ENCODE measurements around the gene PARD3B.

The PARD3B gene

DNA sequence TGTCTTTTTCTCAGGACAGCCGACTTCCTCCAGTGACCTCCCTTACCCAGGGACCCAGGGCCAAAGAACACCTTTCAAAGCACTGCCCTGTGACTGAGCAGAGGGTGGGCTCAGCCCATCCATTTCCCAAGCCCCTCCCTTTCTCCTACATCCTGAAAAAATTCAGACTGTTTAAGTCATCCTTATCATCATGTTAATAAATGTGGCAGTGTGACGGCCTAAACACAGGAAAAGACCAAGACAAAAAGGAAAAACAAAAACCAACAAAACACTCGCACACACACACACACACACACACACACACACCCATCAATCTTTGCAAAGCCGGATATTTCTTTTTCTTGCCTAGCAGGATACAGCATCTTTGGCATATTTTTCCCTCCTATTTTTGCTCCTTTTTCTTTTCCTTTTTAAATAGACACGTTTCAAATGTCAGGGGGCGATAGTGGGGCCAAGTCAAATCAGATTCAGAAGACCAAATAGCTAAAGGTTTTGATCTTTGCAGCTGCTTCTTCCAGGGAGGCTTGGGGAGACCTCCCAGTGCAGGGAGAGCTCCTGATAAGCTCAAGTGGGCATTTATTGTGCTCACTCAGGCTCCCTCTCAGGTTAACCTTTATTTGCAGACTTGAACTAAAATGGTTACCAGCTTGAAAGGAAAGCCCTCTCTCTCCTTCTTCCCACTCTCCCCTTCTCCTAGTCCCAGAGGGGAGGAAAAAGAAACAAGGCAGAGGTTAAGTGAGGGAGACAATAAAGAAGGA lies 1097.5 kb downstream of the PARD3B start:
- no peak for FAIRE-seq

DNA sequence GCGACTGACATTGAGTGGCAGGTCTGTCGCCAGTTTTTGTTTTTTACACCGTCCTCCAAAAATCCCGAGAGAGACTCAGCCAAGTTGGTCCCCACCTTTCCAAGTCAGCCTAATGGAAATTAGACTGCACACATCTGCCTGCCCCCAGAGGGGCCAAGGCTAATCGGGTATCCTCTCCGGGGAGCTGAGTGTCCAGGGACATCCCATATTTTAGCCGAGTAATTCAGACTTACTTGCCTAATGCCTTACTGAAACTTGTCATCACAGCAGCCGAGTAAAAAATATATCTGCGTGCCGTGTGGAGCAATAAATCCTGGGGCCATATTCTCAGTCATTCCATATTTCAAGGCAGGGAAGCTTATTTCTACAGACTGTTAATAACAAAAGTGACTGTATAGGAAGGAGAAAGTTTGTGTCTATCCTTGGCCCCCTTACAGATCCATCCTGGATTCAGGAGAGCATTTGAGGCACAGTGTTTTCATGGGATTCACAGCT lies 1098.2 kb downstream of the PARD3B start:
- FAIRE-seq: no peak

DNA sequence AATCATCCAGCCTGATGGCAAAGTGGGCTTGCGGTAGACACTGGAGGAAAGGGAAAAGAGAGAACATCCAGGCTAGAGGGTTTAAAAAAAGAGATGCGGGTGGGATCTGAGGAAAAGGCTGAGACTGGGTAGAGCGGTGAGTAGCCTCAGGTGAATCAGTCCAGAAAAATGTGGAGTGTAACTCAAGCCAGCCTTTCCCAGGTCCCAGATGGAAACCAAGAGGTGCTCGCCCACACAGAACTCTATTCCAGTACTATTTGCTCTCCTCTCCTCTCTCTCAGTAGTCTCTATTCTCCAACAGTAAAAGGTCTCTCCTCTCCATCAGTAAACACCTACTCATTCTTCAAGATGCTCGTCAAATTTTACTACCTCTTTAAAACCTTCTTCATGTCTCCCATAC lies 1098.7 kb downstream of the PARD3B start:
- no peak for FAIRE-seq

DNA sequence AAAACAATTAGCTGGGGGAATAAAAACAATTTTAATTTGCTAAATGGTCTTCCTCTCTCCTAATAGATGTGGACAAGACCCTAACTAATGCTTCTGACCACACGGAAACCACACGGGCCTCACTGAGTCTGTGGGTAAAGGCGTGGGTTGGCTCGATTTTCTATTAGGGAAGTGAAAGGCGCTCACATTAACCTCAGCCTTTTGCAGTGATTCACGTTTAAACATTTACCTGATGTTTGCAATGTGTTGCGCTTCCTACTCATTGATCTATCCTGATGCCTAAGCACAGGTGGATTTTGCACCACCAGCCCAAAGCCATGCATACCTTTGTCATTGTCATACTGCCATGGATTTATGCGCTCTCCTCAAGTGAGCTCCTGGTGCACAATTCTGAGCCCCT lies 1101.4 kb downstream of the PARD3B start:
- FAIRE-seq: no peak

DNA sequence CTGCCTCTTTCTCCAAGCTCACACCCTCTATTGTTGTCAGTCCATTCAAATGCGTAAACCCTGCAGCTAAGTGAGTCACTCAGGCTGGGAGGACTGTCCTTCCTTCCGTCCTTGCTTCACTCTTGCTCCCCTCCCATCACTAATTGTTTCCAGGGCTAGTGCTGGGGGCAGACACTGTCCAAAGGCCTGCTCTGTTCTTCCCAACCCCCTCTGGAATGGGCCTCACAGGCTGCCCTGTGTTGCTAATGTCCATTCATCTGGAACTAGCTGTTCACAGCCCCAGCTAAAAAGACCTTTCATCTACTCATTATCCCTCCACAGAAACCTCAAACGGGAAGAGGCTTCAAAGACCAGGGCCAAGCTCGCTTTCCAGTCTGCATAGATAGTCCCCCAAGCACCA lies 1105.2 kb downstream of the PARD3B start:
- FAIRE-seq: no peak

DNA sequence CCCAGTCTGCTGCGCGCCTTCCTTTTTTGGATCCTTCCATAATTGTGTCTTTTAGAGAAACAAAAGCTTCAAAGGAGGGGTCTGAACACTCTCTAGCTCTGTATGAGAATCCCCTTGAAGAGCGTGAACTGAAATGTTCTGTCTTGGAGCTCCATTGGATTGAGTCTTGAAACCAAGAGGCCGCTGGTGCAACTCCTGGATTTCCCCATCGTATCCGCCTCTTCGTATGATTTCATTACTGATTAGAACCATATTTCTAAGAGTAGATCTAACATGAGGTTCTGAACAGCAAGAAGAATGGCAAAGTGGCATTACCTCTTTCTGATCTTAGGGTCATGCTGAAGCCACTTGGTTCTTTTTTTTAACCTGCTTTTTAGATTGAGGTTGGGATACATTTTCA lies 1105.7 kb downstream of the PARD3B start:
- FAIRE-seq: no peak

DNA sequence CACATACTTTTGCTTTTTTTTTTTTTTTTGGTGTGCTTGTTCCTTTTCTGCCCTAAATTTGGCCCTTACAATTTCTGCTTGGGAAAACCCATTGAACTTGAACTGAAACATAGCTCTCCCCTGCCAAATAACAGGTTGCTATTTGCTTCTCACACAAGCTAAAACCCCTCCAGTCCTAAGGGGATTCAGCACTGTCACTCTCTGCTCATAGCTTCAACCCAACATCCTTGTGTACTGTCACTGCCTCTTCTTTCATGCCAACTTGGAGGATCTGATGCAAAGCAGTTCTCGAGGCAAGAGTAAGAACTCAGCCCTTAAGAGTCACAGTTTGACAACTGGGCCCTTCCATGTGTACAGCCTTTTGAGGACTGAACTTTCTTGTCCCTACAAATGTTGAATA lies 1106.4 kb downstream of the PARD3B start:
- no peak for FAIRE-seq

DNA sequence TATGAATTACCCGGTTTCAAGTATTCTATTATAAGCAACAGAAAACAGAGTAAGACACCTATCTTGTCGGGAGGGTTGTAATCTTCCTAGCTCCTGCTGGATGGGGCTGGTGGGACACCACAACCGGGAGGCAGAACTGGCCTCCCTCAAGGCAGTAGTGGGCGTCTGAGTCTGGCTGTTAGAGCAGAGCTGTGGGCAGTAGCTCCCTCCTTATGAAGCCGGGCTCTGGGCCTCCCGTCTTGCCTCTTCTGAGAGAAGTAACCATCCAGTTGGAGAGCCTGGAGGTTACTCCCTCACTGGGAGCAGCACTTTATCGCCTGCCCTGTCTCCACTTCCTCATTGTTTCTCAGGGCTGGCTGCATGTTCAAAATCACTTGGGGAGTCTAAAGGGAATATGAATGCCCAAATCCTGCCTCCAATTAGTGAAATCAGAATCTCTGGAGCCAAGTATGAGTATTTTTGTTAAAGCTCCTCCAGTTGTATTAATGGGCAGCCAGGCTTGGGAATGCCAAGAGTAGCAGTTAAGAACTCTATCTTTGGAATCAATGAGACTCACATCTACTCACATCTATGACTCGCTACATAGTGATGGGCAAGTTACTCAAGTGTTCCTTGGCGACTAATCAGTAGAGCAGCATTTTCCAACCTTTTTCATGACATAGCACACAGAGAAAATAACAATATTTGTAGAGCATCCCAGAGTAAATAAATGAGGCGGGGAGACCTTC lies 1109.8 kb downstream of the PARD3B start:
- no peak for FAIRE-seq

DNA sequence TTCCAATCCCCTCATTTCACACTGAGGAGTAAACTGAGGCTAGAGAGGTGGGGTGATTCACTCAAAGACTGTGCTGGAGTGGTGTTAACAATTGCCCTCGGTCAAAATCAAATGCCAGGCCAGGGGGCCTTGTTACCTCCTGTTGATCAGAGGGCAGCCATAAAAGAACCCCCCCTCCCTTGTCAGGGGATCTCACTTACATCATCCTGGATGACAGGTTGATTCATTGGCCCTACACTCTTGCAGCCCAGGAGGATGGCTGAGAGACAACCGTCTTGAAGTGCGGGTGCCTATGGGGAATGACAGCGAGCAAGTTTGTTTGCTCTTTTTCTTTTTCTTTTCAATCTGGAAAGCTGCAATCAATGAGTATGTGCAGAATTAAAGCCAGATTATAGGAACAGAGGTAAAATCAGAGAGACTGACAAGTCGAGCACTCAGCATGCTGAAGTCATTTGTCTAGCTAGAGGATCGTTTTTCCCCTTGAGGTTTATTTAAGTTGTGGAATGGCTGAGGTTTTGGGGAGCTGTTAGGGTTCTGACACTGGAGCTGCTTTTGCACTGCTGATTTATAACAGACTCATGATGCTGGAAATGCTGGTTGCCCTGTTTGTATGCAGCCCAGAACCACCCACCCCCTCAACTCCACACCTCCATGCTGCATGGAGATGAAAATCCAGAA lies 1110.6 kb downstream of the PARD3B start:
- no peak for FAIRE-seq

DNA sequence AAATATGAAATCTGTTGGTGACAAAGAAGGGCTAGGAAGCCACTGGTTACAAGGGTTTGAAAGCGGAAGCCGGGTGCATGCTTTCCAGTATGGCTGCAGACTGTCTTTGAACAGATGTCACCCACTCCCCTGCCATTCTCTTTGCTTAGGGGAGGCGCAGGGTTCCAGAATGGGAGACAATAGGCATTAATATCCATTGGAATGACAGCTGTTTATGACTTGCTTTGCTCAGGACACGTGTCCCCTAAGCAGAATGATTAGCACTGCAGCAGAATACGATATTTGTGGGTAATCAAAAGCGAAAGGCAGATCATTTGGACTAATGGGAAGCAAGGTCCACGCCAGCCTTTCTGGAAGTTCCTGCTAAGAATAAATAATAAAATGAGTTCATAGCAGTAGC lies 1111.2 kb downstream of the PARD3B start:
- FAIRE-seq: no peak

DNA sequence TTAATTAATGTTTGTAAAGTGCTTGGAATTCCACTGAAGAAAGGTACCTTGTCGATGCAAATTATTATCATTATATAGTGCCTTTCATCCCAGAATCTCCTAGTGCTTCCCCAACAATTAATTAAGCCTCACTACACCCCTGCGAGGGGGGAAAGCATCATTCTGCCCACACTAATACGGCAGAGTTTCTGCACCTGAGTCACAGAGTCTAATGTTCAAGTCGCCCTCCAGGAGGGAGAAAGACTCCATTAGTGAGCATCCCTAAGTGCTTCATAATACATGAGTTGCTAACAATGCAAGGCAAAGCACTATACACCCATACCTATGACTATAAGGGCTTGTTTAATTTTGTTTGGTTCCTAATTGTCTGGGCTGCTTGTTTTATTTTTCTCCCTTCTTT lies 1111.7 kb downstream of the PARD3B start:
- no peak for FAIRE-seq

DNA sequence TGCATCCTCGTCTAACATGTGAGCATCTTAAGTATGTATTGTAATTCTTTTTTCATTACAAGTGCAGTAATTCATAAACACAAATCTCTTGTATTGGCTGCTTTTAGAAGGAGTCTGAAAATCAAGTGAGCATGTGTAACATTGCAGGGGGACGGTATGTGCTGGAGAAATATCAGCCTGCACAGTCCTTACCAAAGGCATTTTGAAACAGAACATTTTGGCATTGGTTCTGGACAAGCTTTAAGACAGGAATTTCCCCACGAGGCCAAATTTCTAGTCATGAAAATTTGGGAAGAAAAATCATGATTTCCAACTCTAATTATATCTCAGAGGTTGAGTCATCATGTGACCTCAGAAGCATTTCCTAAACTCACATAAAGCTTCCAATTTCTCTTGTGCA lies 1112.3 kb downstream of the PARD3B start:
- FAIRE-seq: no peak

DNA sequence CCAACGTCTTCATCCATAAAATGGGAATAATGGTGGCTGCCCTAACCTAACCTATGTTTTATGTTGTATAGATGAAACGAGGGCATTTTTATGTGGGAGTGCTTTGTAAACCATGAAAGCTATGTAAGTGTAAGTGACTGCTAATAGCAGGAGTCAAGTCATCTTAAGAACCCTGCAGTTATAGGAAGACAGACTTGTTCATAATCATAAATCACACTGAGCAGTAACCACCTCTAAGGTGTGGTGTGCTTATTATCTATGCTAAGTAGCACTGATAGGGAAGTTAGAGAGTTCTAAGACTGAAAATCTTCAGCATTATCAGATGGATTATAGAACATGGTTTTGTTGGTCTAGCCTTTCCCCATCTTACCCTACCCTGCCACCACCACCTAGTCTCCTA lies 1112.8 kb downstream of the PARD3B start:
- no peak for FAIRE-seq

DNA sequence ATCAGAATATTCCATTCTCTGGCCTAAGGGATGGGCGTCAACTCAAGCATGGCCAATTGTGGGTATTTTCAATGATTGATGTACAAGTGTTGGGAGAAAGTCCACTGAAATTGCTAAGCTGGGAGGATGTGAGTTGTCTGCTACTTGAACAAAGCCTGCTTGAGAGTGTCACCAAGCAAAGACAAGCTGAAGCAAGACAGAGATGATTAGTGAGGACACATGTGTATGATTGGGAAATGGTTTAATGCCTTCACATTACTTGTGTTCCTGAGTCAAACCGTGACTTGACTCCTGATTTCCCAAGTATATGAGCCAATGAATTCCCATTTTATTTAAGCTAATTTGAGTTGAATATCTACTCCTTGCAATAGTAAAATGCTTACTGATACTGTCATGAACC lies 1113.3 kb downstream of the PARD3B start:
- FAIRE-seq: no peak

DNA sequence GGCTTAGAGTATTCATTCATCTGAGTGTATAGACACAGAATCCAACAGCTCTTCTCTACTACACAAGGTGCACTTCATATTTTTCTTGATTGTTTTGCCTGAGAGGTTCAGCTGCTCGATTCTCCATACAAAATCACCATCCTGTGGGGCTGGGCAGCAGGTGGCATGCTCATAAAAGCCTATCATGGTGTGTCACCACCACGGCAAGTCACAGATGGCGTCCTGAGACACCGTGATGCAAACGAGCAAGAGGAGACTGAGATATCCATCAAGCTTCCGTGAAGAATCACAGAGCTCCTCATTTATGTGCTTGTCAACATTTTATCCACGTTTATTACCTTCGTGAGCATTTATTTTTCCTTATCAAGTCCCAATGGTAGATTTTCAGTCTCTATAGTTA lies 1114.6 kb downstream of the PARD3B start:
- FAIRE-seq: no peak

DNA sequence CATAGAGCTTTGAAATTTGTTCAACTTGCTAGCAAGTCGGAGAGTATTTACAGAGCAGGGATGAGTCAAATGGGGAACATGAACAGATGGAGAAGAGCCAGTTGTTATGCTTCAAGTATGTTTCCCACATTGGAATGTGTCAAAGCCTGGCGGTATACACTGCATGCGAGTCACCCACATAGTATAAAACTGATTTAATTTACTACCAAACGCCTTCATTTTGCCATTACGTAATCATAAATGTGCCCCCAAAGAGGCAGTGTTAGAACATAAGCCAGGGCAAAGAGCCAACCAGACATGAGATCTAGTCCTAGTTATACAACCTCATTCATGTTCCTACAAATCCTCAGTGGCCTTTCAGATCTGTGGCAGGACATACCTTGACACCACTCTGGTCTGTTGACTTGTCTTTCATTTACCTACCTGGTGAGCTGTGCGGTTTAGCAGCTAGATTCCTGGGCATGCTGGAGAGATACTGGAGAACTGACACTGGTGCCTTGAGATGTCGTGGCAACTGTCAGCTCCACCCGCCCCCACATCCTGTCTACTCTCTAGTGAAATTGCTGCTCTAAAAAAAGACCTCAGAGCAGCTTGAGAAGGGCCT lies 1115.3 kb downstream of the PARD3B start:
- no peak for FAIRE-seq

DNA sequence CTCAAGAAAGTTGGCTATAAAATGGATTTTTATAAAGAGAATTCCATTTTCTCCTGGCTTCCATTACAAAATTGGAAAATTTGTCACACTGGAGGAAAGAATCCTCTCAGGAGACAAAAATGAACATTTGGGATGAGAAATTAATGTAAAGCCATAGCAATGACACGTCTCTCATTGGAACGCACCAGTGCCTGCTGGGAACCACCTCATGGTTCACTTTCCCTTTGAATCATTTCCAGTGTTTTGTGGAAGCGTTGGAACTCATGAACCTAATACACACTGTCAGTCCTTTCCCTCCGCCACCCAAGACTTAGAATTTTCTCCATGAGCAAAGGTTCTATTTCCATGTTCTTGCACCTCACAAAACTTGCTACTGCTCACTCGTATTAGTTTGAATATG lies 1116.0 kb downstream of the PARD3B start:
- FAIRE-seq: no peak

DNA sequence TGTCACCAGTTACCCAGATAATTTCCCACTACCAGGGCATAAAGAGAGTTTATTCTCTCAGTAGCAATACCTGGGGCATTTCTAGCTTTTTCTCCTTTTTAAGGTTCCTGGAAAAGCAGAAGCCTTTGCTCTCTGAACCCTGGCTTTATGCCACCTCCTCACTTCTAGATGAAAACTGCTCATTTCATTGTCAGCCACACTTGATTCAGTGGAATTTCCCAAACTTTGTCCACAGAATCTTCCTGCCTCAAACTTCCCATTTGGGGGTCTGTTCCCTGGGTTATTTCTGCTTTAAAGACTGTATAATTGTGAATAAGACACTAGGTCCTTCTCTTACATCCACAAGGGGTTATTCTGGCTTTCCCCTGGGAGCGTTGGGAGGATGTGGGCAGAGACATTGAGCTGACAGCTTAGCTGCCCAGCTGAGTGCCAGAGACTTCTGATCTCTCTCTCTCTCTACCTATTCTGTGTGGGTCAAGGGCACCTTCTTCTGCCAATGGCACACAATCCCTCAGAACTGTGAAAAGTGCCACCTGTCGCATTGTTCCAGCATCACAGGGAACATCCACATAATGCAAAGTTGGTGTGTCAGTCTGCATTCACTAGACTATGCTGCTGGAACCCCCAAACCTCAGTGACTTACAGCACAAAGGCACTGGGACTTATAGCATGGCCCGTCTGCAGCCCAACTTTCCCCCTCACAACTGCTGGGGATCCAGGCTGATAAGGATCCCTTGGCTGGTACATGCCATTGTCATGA lies 1117.1 kb downstream of the PARD3B start:
- no peak for FAIRE-seq

DNA sequence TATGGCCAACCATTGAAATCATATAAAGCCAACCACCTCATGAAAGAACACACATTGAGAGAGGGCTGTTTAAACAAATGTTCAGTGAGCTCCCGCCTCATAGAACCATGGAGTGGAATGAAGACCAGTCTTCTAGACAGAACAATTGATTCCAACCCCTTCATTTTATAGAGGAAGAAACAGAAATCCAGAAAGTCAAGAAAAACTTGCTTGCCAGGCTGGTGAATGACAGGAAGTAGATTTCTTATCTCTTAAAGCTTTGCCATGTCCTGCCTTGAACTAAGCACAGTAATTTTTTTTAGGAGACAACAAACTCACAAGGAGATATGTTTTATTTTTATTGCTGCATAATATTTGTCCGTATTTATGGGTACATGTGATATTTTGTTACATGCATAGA lies 1120.5 kb downstream of the PARD3B start:
- no peak for FAIRE-seq

All from islet of Langerhans (tissue), 1 donor.